Panc1 (cell line): Measurements from ENCODE around the gene PROM1. TPM values are rescaled to one million over a fixed set of nuclear protein-coding genes. Genes with fewer than 3 reads are reported as not detected.

Source experiments
- ATAC-seq: fragments of 200-7000 bp; cut with Tn5 transposase; 2 replicates; pipeline ENCODE4 v1.9.1; 2020; ENCODE audit warnings: mild to moderate bottlenecking, moderate library complexity
- BruUV-seq: library from RNA; stranded (reverse); fragments of 400-500 nt; replicated peaks from 2 replicates; lab custom pipeline; 2021; lab: Mats Ljungman, UMichigan
- CTCF ChIA-PET: fragments of 300-600 bp; sonication (Branson Sonifier 250); formaldehyde crosslinking; loops from one replicate; lab custom pipeline; 2022; ENCODE audit warnings: antibody characterized with exemption; lab: Charles Lee
- POLR2A ChIA-PET: fragments of 300-600 bp; sonication (Branson Sonifier 250); formaldehyde crosslinking; loops from one replicate; lab custom pipeline; 2022; ENCODE audit warnings: antibody characterized with exemption; lab: Charles Lee
- DNase-seq: peaks from one replicate; pipeline ENCODE4 v3.0.0-alpha.2; 2010; ENCODE audit warnings: low read depth, low spot score
- H3K27ac ChIP-seq: 2 replicates; pipeline ENCODE4 v1.5.1; 2011; ENCODE audit warnings: mild to moderate bottlenecking, low read length, inconsistent platforms
- H3K27me3 ChIP-seq: fragments of 200-500 bp; sonication (Bioruptor generic); 2 replicates; pipeline ENCODE4 v1.6.0; 2014; ENCODE audit warnings: low read length, inconsistent platforms; ENCODE audit not compliant: control insufficient read depth, insufficient read depth
- H3K36me3 ChIP-seq: fragments of 200-500 bp; sonication (Bioruptor generic); 2 replicates; pipeline ENCODE4 v1.5.1; 2014; ENCODE audit warnings: inconsistent platforms, mild to moderate bottlenecking, low read length, moderate library complexity; ENCODE audit not compliant: control insufficient read depth, insufficient read depth
- H3K4me1 ChIP-seq: 2 replicates; pipeline ENCODE4 v1.5.1; 2011; ENCODE audit warnings: inconsistent platforms, mild to moderate bottlenecking, low read length, moderate library complexity; ENCODE audit not compliant: control insufficient read depth, insufficient read depth
- H3K4me3 ChIP-seq, 2 experiments: 2 replicates each; pipeline ENCODE4 v1.5.1; 2011 to 2012; ENCODE audit warnings: low read depth in 2 of 2, low read length in 2 of 2, mild to moderate bottlenecking in 2 of 2, inconsistent platforms in 1 of 2, moderate library complexity in 1 of 2
- H3K9me3 ChIP-seq: fragments of 200-500 bp; sonication (Bioruptor generic); 2 replicates; pipeline ENCODE4 v1.5.1; 2014; ENCODE audit warnings: low read depth, mild to moderate bottlenecking, inconsistent platforms, low read length, moderate library complexity; ENCODE audit not compliant: control insufficient read depth, insufficient read depth
- CTCF ChIP-seq: fragments of 450-650 bp; IDR thresholded peaks from 2 replicates; pipeline ENCODE4 v1.5.1; 2017; ENCODE audit warnings: mild to moderate bottlenecking
- POLR2AphosphoS5 ChIP-seq: IDR thresholded peaks from 2 replicates; pipeline ENCODE4 v1.6.1; 2012; ENCODE audit warnings: mild to moderate bottlenecking, low read depth, low read length, moderate library complexity
- SIN3A ChIP-seq: IDR thresholded peaks from 2 replicates; pipeline ENCODE4 v1.6.1; 2012; ENCODE audit warnings: low read depth, mild to moderate bottlenecking, low read length, moderate library complexity, borderline replicate concordance; ENCODE audit not compliant: insufficient read depth
- TCF7L2 ChIP-seq: IDR thresholded peaks from 2 replicates; pipeline ENCODE4 v1.6.1; 2011; ENCODE audit warnings: mild to moderate bottlenecking, low read depth, low read length, inconsistent platforms
- in situ Hi-C: cut with HindIII; loops from 2 replicates; pipeline ENCODE4 v1.10.0; 2016; ENCODE audit warnings: low sequenced_read_pairs, low pct_unique_long_range_greater_than_20kb
- intact Hi-C: fragments of 100-400 bp; cut with micrococcal nuclease; formaldehyde crosslinking; loops from one replicate; pipeline ENCODE4 v1.10.0; 2022; ENCODE audit not compliant: unreplicated experiment
- total RNA-seq: library from RNA; stranded (reverse); gene quantifications from one replicate; pipeline ENCODE4 v1.2.1, GENCODE V29; 2021; ENCODE audit not compliant: unreplicated experiment
- TF ChIP-seq, protein P1 (sequence below), 2 experiments: IDR thresholded peaks; 2 replicates each; pipeline ENCODE4 v1.6.1; 2011 to 2012; ENCODE audit warnings: low read depth in 2 of 2, control low read depth in 1 of 2, low read length in 1 of 2, mild to moderate bottlenecking in 1 of 2, moderate library complexity in 1 of 2; ENCODE audit not compliant: insufficient read depth in 1 of 2

The PROM1 gene
- total RNA-seq, 1 experiment from 2014 or later, result 0.18 TPM

DNA sequence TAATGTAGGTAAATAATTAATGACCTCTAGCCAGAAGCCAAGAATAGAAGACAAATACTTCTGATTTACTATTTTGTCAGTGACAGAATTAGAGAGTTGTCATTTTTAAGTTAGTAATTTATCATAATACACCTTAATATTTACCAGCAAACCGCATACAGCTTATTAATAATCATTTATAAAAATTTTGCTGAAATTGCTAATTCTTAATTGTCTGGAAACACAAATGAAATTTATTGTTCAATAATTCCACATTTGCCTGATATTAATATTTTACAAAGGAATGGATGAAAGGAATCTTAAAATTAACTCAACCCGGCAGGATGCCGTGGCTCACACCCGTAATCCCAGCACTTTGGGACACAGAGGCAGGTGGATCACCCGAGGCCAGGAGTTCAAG is 44.7 kb downstream of the PROM1 start:
- DNase-seq (no peak), ATAC-seq (no peak)
- ChIA-PET POLR2A (no interaction called here), CTCF (no interaction called here)
- no peaks in the 10 kb centered on the region for H3K27me3 ChIP-seq
- no peak overlapping the region for H3K27ac ChIP-seq
- H3K36me3 ChIP-seq, result no peaks in the 10 kb centered on the region
- BruUV-seq, result no TSS peak
- no peak overlapping the region for H3K4me3 ChIP-seq
- in situ Hi-C loops (no loop called here), intact Hi-C loops (no loop called here)
- no peaks in the 10 kb centered on the region for H3K9me3 ChIP-seq
- H3K4me1 ChIP-seq, result no peaks in the 10 kb centered on the region
- TF ChIP-seq SIN3A (no peak), POLR2AphosphoS5 (no peak), TCF7L2 (no peak), CTCF (no peak)
- TF ChIP-seq, protein P1, sequence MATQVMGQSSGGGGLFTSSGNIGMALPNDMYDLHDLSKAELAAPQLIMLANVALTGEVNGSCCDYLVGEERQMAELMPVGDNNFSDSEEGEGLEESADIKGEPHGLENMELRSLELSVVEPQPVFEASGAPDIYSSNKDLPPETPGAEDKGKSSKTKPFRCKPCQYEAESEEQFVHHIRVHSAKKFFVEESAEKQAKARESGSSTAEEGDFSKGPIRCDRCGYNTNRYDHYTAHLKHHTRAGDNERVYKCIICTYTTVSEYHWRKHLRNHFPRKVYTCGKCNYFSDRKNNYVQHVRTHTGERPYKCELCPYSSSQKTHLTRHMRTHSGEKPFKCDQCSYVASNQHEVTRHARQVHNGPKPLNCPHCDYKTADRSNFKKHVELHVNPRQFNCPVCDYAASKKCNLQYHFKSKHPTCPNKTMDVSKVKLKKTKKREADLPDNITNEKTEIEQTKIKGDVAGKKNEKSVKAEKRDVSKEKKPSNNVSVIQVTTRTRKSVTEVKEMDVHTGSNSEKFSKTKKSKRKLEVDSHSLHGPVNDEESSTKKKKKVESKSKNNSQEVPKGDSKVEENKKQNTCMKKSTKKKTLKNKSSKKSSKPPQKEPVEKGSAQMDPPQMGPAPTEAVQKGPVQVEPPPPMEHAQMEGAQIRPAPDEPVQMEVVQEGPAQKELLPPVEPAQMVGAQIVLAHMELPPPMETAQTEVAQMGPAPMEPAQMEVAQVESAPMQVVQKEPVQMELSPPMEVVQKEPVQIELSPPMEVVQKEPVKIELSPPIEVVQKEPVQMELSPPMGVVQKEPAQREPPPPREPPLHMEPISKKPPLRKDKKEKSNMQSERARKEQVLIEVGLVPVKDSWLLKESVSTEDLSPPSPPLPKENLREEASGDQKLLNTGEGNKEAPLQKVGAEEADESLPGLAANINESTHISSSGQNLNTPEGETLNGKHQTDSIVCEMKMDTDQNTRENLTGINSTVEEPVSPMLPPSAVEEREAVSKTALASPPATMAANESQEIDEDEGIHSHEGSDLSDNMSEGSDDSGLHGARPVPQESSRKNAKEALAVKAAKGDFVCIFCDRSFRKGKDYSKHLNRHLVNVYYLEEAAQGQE (IDR thresholded peaks at IDR 0.05; ENCODE audit: insufficient read depth in 1 of 2, low read depth in 2 of 2, low read length in 1 of 2), result no peak

DNA sequence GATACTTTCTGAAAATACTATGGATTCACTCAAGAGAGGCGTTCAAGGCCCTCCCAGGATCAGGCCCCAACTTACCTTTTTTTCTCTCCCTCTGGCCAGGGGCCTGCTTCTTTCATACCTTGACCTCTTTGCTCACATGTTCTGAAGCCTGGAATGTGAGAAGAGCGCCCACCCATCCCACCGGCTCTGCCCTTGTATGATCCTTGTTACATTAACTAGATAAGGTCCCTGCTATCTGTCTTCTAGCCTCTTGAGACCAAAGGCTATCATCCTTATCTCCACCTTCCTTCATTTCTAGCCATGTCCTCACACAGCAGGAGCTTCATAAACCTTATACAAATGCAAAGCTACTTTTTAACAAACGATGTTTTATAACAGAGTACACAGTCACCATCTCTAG is 45.9 kb downstream of the PROM1 start:
- intact Hi-C loops, result no loop called here
- no peak for DNase-seq
- no peak for ATAC-seq
- H3K4me1 ChIP-seq, result no peaks in the 10 kb centered on the region
- in situ Hi-C loops, result no loop called here
- H3K27me3 ChIP-seq, result no peaks in the 10 kb centered on the region
- H3K27ac ChIP-seq, result no peak overlapping the region
- BruUV-seq, result no TSS peak
- no peak overlapping the region for H3K4me3 ChIP-seq
- ChIA-PET POLR2A (no interaction called here), CTCF (no interaction called here)
- no peaks in the 10 kb centered on the region for H3K36me3 ChIP-seq
- no peaks in the 10 kb centered on the region for H3K9me3 ChIP-seq
- TF ChIP-seq POLR2AphosphoS5 (no peak), SIN3A (no peak), TCF7L2 (no peak), CTCF (no peak)
- TF ChIP-seq, protein P1 (IDR thresholded peaks at IDR 0.05; ENCODE audit: insufficient read depth in 1 of 2, low read depth in 2 of 2, low read length in 1 of 2), result no peak
